COLO829 (cell line): Measurements from ENCODE around the gene MRGPRF.

Experiments
- DNase-seq: peaks from one replicate; pipeline ENCODE4 v3.0.0; 2012; ENCODE audit warnings: low spot score

The MRGPRF gene

DNA sequence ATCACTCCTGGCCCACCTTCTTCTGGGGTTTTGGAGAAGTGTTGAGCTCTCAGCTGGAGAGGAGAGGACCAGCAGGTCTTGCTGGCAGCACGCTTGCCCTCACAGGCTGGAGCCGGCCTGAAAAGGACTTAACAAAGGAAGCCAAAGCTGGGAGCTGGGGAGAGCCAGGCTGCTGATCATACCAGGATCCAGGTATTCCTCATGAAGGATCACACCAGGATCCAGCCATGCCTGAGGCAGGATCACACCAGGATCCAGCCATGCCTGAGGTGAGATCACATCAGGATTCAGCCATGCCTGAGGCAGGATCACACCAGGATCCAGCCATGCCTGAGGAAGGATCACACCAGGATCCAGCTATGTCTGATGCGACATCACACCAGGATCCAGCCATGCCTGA is 49.3 kb downstream of the MRGPRF start:
- DNase-seq: no peak

DNA sequence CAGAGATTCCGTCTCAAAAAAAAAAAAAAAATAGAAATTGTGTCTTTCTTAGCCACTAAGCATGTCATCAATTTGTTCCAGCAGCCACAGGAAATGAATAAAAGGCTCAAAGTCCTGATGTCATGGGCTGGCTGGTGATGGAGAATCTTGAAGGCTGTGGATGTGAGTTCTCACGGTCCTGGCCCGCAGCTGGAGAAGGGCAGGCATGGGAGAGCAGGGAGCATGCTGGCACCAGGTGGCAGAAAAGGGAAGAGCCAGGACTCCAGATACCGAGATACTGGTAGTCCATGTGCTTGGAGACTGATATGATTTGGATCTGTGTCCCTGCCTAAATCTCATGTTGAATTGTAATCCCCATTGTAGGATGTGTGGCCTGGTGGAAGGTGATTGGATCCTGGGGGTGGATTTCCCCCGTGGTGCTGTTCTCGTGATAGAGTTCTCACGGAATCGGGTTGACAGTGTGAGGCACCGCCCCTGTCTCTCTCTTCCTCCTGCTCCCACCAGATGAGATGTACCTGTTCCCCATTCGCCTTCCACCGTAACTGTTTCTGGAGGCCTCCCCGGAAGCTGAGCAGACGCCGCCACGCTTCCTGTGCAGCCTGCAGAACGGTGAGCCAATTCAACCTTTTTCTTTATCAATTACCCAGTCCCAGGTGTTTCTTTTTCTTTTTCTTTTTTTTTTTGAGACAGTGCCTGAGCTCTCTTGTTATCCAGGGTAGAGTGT is 50.4 kb downstream of the MRGPRF start:
- no peak for DNase-seq

DNA sequence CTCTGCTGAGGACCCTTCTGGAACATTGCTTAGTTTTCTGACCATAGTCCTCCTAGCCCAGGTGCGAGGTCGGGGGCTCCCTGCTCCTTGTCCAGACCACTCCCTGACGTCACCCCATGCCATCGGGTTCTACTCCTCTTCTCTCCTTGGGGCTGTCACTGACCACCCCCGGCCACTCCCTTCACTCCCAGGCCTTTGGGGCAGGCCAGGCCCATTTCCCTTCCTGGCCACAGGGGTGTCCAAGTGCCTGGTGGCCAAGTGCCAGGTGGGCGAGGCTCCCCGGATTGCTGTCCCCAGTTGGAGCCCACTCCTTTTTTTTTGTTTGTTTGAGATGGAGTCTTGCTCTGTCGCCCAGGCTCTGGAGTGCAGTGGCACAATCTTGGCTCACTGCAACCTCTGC is 51.8 kb downstream of the MRGPRF start:
- no peak for DNase-seq

DNA sequence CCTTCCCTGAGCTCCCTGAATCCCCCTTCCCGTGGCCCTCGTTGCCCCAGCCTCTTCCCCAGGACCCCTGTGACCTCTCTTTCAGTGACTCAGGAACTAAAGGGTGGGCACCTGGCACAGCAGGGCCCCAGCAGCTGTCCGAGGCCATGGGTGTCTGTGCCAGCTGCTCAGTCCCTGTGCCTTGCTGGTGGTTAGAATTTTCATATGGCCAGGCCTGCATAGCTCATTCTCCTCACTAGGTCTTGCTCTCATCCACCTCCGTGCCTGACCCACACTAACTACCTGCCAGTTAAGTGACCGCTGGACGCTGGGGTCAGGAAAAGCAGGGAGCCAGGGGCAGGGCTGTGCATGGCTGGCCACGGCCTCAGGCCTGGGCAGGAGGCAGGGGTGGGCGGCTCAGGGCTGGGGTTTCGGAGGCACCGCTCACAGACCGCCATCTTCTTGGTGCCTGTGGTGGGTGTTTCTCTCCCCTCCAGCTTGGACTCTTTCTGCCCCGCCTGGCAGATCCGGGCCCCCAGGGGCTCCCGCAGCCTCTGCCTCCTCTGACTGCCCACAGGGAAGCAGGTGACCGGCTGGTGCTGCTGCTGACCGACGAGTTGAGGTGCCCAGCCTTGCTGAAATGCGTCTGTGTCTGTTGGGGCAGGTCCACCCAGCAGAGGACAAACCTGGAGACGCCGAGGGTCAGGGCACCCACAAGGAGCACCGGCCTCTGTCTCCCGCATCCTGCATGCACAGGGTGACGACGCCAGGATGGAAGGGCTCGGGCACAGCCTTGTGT is 52.6 kb downstream of the MRGPRF start:
- no peak for DNase-seq

DNA sequence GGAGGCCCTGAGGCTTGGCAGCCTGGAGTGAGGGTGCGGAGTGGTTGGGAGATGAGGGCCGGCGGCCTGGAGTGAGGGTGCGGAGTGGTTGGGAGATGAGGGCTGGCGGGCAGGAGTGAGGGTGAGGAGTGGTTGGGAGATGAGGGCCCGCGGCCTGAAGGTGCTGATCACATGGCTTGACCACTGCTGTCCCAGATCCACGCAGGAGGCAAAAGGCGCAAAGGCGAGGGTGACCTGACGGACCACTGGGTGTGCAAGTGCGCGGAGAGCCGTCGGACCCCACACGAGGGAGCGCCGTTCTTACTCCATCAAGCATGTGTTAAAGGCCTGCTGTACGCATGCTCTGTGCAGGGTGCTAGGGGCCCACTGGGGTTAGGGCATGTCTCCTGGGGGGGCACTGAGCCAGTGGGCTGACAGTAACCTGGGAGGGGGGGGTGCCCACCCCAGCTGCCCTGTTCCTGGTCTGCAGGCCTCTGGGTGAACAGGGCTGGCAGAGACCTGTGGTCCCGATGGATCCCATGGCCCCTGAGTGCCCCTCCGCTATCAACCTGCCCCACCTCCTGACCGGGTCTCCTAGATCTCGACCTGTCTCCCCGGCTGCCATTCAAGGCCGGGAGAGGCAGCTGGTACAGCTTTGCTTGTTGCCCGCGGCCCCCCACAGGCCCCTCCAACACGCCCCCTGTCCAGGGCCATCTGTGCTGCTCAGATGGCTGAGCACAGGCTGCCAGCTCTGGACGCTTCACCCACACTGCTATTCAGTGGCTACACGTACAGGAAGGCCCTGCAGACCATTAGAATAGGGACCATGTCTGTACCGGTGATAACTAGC is 53.4 kb downstream of the MRGPRF start:
- no peak for DNase-seq

DNA sequence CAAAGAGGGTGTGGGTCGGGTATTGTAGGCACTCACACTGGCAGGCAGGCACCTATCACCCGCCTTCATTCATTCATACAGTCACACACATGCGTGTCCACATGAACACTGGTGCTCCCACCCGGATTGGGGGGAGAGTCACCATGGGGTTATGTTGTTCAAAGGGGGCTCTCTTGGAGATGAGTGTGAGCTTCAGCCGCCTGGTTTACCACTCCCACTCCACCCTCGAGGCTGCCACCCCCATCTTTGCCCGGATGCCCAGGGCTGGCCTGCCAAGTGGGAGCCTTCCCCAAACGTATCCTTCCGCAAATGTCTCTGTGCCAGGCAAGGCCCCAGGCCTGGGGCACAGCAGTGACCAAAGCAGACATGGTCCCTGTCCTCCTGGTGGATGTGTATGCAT is 54.8 kb downstream of the MRGPRF start:
- no peak for DNase-seq

DNA sequence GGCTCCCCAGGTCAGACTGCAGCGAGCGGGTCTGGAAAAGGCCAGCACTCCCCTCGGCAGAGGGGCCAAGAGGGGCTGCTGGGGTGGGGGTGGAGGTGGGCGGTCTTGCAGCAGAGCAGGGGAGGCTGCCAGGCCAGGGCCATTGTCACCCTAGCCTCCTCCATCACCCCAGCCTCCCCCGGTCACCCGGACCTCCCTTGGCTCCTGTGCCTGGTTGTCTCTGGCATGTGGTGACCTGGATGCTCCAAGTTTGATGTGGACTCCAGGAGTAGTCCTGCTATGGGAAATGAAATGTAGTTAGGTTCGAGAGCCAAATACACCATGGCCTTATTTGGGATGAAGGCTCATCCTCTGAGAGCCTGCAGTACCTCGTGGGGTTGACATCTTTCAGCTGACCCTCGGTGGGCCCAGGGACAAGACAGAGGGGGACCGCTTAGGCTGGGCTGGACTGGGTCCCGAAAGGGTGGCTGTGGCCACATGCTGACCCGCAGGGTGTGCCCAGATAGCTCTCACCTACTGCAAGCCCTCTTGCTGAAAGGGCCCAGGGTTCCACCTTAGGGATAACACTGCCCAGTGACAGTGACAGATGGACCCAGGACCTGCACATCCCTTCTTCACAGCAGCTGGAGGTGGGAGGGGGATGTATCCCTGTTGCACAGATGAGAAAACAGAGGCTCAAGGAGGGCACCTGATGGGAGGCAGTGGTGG is 56.3 kb downstream of the MRGPRF start:
- DNase-seq: no peak

DNA sequence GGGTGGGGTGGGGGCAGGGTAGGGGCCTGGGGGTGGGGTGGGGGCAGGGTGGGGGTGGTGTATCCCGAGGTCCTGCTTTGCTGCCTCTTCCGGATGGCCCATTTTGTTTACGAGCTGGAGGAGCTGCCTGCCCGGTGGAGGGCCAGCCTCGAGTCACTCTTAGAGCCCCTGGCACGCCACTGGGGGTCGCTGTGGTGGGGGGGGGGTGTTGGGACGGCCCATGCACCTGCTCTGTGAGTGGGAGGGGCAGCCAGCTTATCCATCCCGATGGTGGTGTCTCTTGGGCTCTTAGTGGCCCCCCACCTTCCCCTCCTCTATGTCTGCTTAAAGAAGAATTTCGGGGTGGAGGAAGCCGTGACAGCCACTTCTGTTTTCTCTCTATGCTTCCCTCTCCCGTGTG is 56.9 kb downstream of the MRGPRF start:
- DNase-seq: no peak

DNA sequence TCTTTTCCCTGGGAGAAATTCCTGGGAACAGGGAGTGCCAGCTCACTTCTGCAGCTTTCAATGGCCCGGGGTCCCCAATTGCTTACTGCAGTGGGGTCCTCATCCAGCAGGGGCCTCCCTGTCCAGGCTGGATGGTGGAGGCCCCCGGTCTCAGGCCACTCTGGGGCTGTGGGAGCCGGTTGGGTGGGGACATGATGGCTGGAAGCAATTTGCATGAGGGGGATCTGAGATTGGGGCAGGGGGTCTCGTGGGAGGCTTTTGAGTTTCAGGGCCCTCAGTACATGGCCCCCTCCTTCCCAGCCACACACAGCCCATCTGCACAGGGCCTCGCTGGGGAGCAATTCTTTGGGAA is 57.5 kb downstream of the MRGPRF start:
- no peak for DNase-seq

DNA sequence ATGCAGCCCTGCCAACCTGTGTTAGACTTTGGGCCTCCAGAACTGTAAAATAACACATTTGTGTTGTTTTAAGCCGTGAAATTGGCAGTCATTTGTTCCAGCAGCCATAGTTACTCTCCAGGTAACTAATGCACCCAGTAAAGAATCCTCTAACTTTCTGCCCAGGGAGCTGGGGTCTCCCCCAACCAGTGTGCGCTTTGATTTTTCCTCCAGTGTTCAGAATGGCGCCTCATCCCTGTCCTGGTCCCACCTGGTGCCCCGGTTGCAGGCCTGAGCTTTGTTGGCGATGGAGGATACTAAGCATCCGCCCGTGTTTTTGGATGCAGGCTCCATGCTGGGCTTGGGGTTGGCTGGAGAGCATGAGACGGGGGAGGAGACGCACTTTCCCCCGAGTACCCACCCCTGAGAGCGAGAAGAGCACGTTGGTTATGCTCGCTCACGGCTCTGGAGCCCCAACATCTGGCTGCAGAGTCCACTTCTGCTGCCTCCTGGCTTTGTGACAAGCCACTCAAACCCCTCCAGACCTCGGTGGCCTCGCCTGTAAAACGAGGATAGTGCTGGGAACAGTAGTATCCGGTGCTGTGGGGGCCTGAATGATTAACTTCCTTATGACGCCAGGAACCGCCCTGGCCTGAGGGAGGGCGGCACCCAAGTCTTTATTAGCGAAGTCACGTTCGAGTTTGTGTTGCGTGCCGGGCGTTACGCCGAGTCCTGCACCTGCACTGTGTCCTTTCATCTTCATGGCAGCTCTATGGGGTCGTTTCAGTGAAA is 58.0 kb downstream of the MRGPRF start:
- no peak for DNase-seq
